Body of pancreas (tissue), 4 donors: ENCODE data around the gene RAPGEF1. TPM values are rescaled to one million over a fixed set of nuclear protein-coding genes. Genes with fewer than 3 reads are reported as not detected.
"Not testable (repeated sequence)": the region's sequence is repeated elsewhere in the genome, so short reads cannot be mapped to it uniquely, and the experiment has no call there.

ENCODE experiments used
- ATAC-seq: fragments of 150-250 bp; one replicate; pipeline ENCODE4 v1.9.1; 2016
- DNase-seq, 4 donors: peaks; one replicate each; pipeline ENCODE4 v3.0.0-alpha.2; 2019
- H3K27ac ChIP-seq, 4 donors: fragments of 200-600 bp; sonication (generic); 1 replicate in 3 of 4; 2 replicates in 1 of 4; pipeline versions ENCODE4 v1.5.1 to v1.6.1; 2016 to 2019; ENCODE audit warnings: mild to moderate bottlenecking in 1 of 4, mixed read lengths in 1 of 4, moderate library complexity in 1 of 4
- H3K27me3 ChIP-seq, 2 donors: fragments of 200-600 bp; sonication (generic); one replicate each; pipeline ENCODE4 v1.6.0; 2016; ENCODE audit warnings: mild to moderate bottlenecking in 1 of 2
- H3K36me3 ChIP-seq, 2 donors: fragments of 200-600 bp; sonication (generic); replicated peaks in 1 of 2; 2 replicates each; pipeline ENCODE4 v1.5.1; 2016; ENCODE audit warnings: low read depth in 2 of 2; ENCODE audit not compliant: insufficient read depth in 1 of 2
- H3K4me1 ChIP-seq: fragments of 200-600 bp; sonication (generic); one replicate; pipeline ENCODE4 v1.6.0; 2016
- H3K4me3 ChIP-seq, 2 donors: fragments of 200-600 bp; sonication (generic); 1 replicate in 1 of 2; 2 replicates in 1 of 2; pipeline ENCODE4 v1.5.1; 2016 to 2019
- H3K9me3 ChIP-seq, 3 donors: fragments of 200-600 bp; sonication (generic); 1 replicate in 2 of 3; 2 replicates in 1 of 3; pipeline ENCODE4 v1.5.1; 2016
- CTCF ChIP-seq, 7 experiments: fragments of 450-650 bp in 4 of 7; fragments of 200-600 bp in 3 of 7; sonication (generic) in 3 of 7; IDR thresholded peaks; one replicate each; pipeline ENCODE4 v1.5.1; 2016 to 2019; ENCODE audit warnings: antibody characterized with exemption in 7 of 7
- POLR2A ChIP-seq, 3 donors: fragments of 450-650 bp; IDR thresholded peaks; one replicate each; pipeline ENCODE4 v1.6.1; 2016; ENCODE audit warnings: antibody characterized with exemption in 3 of 3, mild to moderate bottlenecking in 2 of 3
- WGBS, 2 donors: methylation state at CpG; one replicate each; pipeline ENCODE4 v1.1.5; 2017; 5-methylcytosine and 5-hydroxymethylcytosine counted together
- intact Hi-C: fragments of 100-400 bp; cut with DNase I; formaldehyde crosslinking; loops from one replicate; pipeline ENCODE4 v1.15.1; 2023
- total RNA-seq, 2 donors: library from RNA; depleted of rRNA; stranded (reverse); fragments of >200 nt; gene quantifications; one replicate each; pipeline ENCODE4 v1.1.0, GENCODE V29; 2016

RAPGEF1 gene
- total RNA-seq, 2 donors from 2014 or later = 30.1 to 70.5 TPM

DNA sequence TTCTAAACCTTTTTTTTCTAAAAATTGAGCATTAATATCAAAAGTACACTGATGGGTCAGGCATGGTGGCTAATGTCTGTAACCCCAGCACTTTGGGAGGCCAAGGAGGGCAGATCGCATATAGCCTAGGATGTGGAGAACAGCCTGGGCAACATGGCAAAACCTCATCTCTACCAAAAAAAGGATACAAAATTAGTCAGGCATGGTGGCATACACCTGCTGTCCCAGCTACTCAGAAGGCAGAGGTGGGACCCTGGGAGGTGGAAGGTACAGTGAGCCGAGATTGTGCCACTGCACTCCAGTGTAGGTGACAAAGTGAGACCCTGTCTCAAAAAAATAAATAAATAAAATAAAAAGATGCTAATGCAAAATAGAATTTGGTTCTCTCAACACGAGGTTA lies 49.4 kb downstream of the RAPGEF1 start:
- ATAC-seq = no peak
- Histone ChIP-seq H3K27ac (no peak overlapping the region), H3K9me3 (no peaks in the 10 kb centered on the region), H3K4me3 (no peak overlapping the region), H3K4me1 (peaks cover 36% of the 10 kb centered on the region), H3K36me3 (no peaks in the 10 kb centered on the region), H3K27me3 (no peaks in the 10 kb centered on the region)
- intact Hi-C loops = no loop called here
- WGBS, 2 donors = 33 to 66% methylated on average over 3 of the region's 3 CpGs
- TF ChIP-seq CTCF (IDR thresholded peaks at IDR 0.05) (no peak), POLR2A (IDR thresholded peaks at IDR 0.05) (no peak)
- no peak for DNase-seq

DNA sequence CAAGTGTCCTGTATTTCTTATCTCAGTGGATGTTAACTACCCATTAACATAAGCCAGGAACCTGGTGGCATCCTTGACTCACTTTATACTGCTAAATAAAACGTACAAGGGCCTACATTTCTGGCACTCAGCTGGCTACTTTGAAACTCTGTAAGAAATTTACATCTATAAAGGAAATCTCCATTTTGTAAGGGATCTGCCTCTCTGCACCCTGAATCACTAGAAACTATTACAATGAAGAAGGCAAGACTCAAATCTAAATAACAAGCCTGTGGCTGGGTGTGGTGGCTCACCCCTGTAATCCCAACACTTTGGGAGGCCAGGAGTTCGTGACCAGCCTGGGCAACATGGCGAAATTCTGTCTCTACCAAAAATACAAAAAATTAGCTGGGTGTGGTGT lies 51.5 kb downstream of the RAPGEF1 start:
- H3K4me1 ChIP-seq = peaks cover 32% of the 10 kb centered on the region
- no peaks in the 10 kb centered on the region for H3K36me3 ChIP-seq
- ATAC-seq = no peak
- no peaks in the 10 kb centered on the region for H3K27me3 ChIP-seq
- no peaks in the 10 kb centered on the region for H3K9me3 ChIP-seq
- intact Hi-C loops = no loop called here
- H3K27ac ChIP-seq = no peak overlapping the region
- TF ChIP-seq POLR2A (IDR thresholded peaks at IDR 0.05) = no peak
- no peak for TF ChIP-seq CTCF (IDR thresholded peaks at IDR 0.05)
- no peak overlapping the region for H3K4me3 ChIP-seq
- 84 to 87% methylated on average over 3 of the region's 3 CpGs for WGBS, 2 donors
- DNase-seq = no peak

DNA sequence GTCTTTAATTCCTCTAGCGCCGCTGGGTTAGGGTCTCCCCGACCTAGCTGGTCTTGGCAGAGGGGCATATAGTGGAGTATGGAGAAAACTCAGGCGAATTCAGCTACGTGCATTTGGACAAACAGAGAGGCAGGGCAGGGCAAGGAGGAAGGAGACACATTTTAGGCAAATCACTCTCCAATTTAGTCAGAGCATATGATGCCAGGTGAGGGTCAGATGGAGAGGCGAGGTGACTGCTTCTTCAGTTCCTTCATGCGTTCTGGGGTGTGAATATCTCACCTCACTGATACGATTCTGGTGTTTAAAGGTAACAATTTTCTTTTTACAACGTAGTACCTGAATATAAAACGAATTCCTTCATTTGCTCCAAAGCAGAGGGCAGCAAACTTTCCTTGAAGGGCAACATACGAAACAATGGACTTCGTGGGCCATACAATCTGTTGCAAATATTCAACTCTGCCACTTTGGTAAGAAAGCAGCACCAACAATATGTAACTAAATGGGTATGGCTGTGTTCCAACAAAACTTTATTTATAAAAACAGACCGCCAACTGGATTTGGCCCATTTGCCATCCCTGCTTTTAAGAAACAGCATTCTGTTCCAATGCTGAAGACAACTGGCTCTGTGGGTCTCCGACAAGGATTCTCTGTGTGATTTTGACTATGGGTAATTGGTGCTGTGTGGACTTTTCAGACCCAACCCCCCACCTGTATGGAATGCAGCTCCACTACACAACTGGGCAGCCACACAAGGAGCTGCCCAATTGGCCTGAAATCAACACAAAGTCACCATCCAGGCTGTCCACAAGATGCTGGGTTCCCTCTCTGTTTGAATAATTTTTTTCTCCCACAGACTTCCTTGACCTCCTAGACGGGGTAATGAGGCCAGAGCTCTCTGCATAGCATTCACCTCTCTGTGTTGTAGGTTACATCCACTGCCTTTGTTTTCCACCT lies 53.8 kb downstream of the RAPGEF1 start:
- H3K27ac ChIP-seq = no peak overlapping the region
- 93 to 94% methylated on average over 15 of the region's 15 CpGs for WGBS, 2 donors

DNA sequence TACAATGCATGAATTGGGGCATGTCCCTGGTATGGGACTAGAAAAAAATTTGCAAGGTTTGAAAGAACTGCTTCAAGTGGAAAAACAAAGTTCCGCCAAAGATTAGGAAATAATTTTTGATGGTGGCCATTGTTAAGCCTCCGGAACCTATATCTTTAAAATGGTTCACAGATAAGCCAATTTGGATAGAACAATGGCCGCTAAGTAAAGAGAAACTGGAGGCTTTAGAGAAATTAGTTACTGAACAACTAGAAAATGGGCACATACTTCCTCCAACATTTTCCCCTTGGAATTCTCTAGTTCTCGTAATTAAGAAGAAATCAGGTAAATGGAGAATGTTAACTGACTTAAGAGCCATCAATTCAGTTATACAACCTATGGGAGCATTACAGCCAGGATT lies 56.8 kb downstream of the RAPGEF1 start:
- intact Hi-C loops, ATAC-seq, H3K9me3 ChIP-seq, DNase-seq, H3K36me3 ChIP-seq, H3K4me3 ChIP-seq, H3K27me3 ChIP-seq, H3K27ac ChIP-seq: not testable (repeated sequence)
- peaks cover 27% of the 10 kb centered on the region for H3K4me1 ChIP-seq
- 29 to 36% methylated on average over 4 of the region's 4 CpGs for WGBS, 2 donors

More for the DNA sequence above, 53.8 kb downstream of the RAPGEF1 start:
- no peak for ATAC-seq
- no peaks in the 10 kb centered on the region for H3K9me3 ChIP-seq
- TF ChIP-seq POLR2A (IDR thresholded peaks at IDR 0.05) = no peak
- no peak for TF ChIP-seq CTCF (IDR thresholded peaks at IDR 0.05)
- DNase-seq = no peak
- intact Hi-C loops = no loop called here
- H3K4me1 ChIP-seq = peaks cover 15% of the 10 kb centered on the region
- no peaks in the 10 kb centered on the region for H3K36me3 ChIP-seq
- H3K27me3 ChIP-seq = no peaks in the 10 kb centered on the region
- H3K4me3 ChIP-seq = no peak overlapping the region

- WGBS, 2 donors = 73 to 91% methylated on average over 11 of the region's 11 CpGs
- no peak for DNase-seq
- H3K27me3 ChIP-seq = no peaks in the 10 kb centered on the region
- no peak overlapping the region for H3K27ac ChIP-seq
- no peaks in the 10 kb centered on the region for H3K9me3 ChIP-seq
- peaks cover 35% of the 10 kb centered on the region for H3K4me1 ChIP-seq
- H3K36me3 ChIP-seq = no peaks in the 10 kb centered on the region
- intact Hi-C loops = no loop called here
- H3K4me3 ChIP-seq = no peak overlapping the region
- ATAC-seq = no peak
- no peak for TF ChIP-seq POLR2A (IDR thresholded peaks at IDR 0.05)
- no peak for TF ChIP-seq CTCF (IDR thresholded peaks at IDR 0.05)
Measured at GRCh38 chr9:131682261-131682660, 57.6 kb downstream of the RAPGEF1 start.

- H3K4me3 ChIP-seq, H3K36me3 ChIP-seq, ATAC-seq: not testable (repeated sequence)
Measured at GRCh38 chr9:131681826-131682225, 58.0 kb downstream of the RAPGEF1 start.

GRCh38 chr9:131681108-131681507 lies 58.8 kb downstream of the RAPGEF1 start:
- WGBS, 2 donors = 93 to 97% methylated on average over 5 of the region's 5 CpGs
- H3K27ac ChIP-seq = not testable (repeated sequence)
- peaks cover 41% of the 10 kb centered on the region for H3K4me1 ChIP-seq

More at GRCh38 chr9:131681826-131682225, 58.0 kb downstream of the RAPGEF1 start:
- DNase-seq, intact Hi-C loops, H3K27ac ChIP-seq, H3K9me3 ChIP-seq, H3K27me3 ChIP-seq: not testable (repeated sequence)
- H3K4me1 ChIP-seq = peaks cover 40% of the 10 kb centered on the region
- 87 to 89% methylated on average over 10 of the region's 10 CpGs for WGBS, 2 donors

More at GRCh38 chr9:131681108-131681507, 58.8 kb downstream of the RAPGEF1 start:
- intact Hi-C loops, H3K27me3 ChIP-seq, H3K9me3 ChIP-seq, H3K36me3 ChIP-seq, ATAC-seq, H3K4me3 ChIP-seq, DNase-seq: not testable (repeated sequence)
